CD14-positive monocyte (primary cell): ENCODE results near the gene CLRN3. TPM values are rescaled to one million over a fixed set of nuclear protein-coding genes. Genes with fewer than 3 reads are reported as not detected.
A peak's percentile ranks its signal among the peaks of the same experiment; 100 is the strongest.

Experiments used
- DNase-seq, 3 donors: peaks; one replicate each; pipeline ENCODE4 v3.0.0-alpha.2; 2011 to 2022
- H2AFZ ChIP-seq: 2 replicates; pipeline ENCODE4 v1.6.0; 2012; ENCODE audit warnings: mild to moderate bottlenecking, low read depth, low read length, inconsistent platforms; ENCODE audit not compliant: insufficient read depth, poor library complexity, severe bottlenecking
- H3K27ac ChIP-seq, 2 donors: 1 replicate in 1 of 2; 2 replicates in 1 of 2; pipeline ENCODE4 v1.5.1; 2012 to 2013; ENCODE audit warnings: low read length in 2 of 2, control low read depth in 1 of 2, inconsistent platforms in 1 of 2, low read depth in 1 of 2, mild to moderate bottlenecking in 1 of 2
- H3K27me3 ChIP-seq, 2 donors: one replicate each; pipeline versions ENCODE4 v1.6.0 to v1.6.1; 2011 to 2013; ENCODE audit warnings: low read length in 2 of 2; ENCODE audit not compliant: control insufficient read depth in 2 of 2, insufficient read depth in 2 of 2
- H3K36me3 ChIP-seq, 2 donors: replicated peaks in 1 of 2; 1 replicate in 1 of 2; 2 replicates in 1 of 2; pipeline versions ENCODE4 v1.5.1 to v1.6.1; 2012 to 2013; ENCODE audit warnings: low read length in 2 of 2, control low read depth in 1 of 2, inconsistent platforms in 1 of 2, mild to moderate bottlenecking in 1 of 2; ENCODE audit not compliant: insufficient read depth in 2 of 2, control insufficient read depth in 1 of 2
- H3K4me1 ChIP-seq, 2 donors: 1 replicate in 1 of 2; 2 replicates in 1 of 2; pipeline versions ENCODE4 v1.5.1 to v1.6.1; 2012 to 2013; ENCODE audit warnings: low read length in 2 of 2, control low read depth in 1 of 2, inconsistent platforms in 1 of 2, mild to moderate bottlenecking in 1 of 2, moderate library complexity in 1 of 2; ENCODE audit not compliant: insufficient read depth in 2 of 2, control insufficient read depth in 1 of 2
- H3K4me2 ChIP-seq: replicated peaks from 2 replicates; pipeline ENCODE3; 2012; ENCODE audit warnings: low read length, moderate library complexity, mild to moderate bottlenecking; ENCODE audit not compliant: poor library complexity, severe bottlenecking; ENCODE audit errors: extremely low read depth
- H3K4me3 ChIP-seq, 3 experiments: fragments of 200-600 bp in 1 of 3; sonication (generic) in 1 of 3; replicated peaks in 1 of 3; 1 replicate in 2 of 3; 2 replicates in 1 of 3; pipeline ENCODE4 v1.5.1; 2011 to 2013; ENCODE audit warnings: low read length in 3 of 3, mild to moderate bottlenecking in 3 of 3, control low read depth in 2 of 3, low read depth in 2 of 3, inconsistent platforms in 1 of 3, moderate library complexity in 1 of 3
- H3K79me2 ChIP-seq: 2 replicates; pipeline ENCODE4 v1.6.0; 2012; ENCODE audit warnings: mild to moderate bottlenecking, control low read depth, inconsistent platforms, low read length, moderate library complexity; ENCODE audit not compliant: insufficient read depth
- H3K9ac ChIP-seq: 2 replicates; pipeline ENCODE4 v1.6.0; 2017; ENCODE audit warnings: low read length, mild to moderate bottlenecking; ENCODE audit not compliant: insufficient read depth, poor library complexity, severe bottlenecking
- H3K9me3 ChIP-seq, 2 donors: replicated peaks in 1 of 2; 1 replicate in 1 of 2; 2 replicates in 1 of 2; pipeline versions ENCODE4 v1.5.1 to v1.6.1; 2012 to 2013; ENCODE audit warnings: low read length in 2 of 2, control low read depth in 1 of 2; ENCODE audit not compliant: control insufficient read depth in 1 of 2, insufficient read depth in 1 of 2
- H4K20me1 ChIP-seq: 2 replicates; pipeline ENCODE4 v1.6.0; 2012; ENCODE audit warnings: mild to moderate bottlenecking, low read length, control low read depth, moderate library complexity; ENCODE audit not compliant: insufficient read depth
- H3K27ac Mint-ChIP-seq, 7 donors: one replicate each; pipeline ENCODE4 v1.8.0; 2020; ENCODE audit warnings: mild to moderate bottlenecking in 7 of 7, mixed read lengths in 7 of 7, moderate library complexity in 6 of 7, inconsistent platforms in 2 of 7
- H3K27me3 Mint-ChIP-seq, 3 donors: one replicate each; pipeline ENCODE4 v1.8.0; 2021 to 2022; ENCODE audit warnings: low read depth in 3 of 3, mild to moderate bottlenecking in 3 of 3, mixed read lengths in 3 of 3, moderate library complexity in 3 of 3, inconsistent platforms in 1 of 3
- H3K36me3 Mint-ChIP-seq, 2 donors: one replicate each; pipeline ENCODE4 v1.8.0; 2020; ENCODE audit warnings: mixed read lengths in 2 of 2, inconsistent platforms in 1 of 2, mild to moderate bottlenecking in 1 of 2
- H3K4me1 Mint-ChIP-seq: one replicate; pipeline ENCODE4 v1.8.0; 2020; ENCODE audit warnings: mild to moderate bottlenecking, mixed read lengths
- H3K4me3 Mint-ChIP-seq, 2 donors: one replicate each; pipeline ENCODE4 v1.8.0; 2020; ENCODE audit warnings: mild to moderate bottlenecking in 2 of 2, mixed read lengths in 2 of 2, moderate library complexity in 1 of 2
- H3K9me3 Mint-ChIP-seq, 7 donors: one replicate each; pipeline ENCODE4 v1.8.0; 2020 to 2022; ENCODE audit warnings: mixed read lengths in 7 of 7, mild to moderate bottlenecking in 6 of 7, moderate library complexity in 6 of 7, inconsistent platforms in 2 of 7
- CTCF ChIP-seq: fragments of 200-600 bp; IDR thresholded peaks from one replicate; pipeline ENCODE4 v1.8.0; 2022; ENCODE audit warnings: antibody characterized with exemption, mild to moderate bottlenecking
- WGBS: methylation state at CpG from one replicate; pipeline ENCODE4 v1.1.5; 2013; ENCODE audit warnings: missing lambda C conversion rate; ENCODE audit not compliant: insufficient coverage; 5-methylcytosine and 5-hydroxymethylcytosine counted together
- intact Hi-C, 2 donors: fragments of 100-400 bp; cut with micrococcal nuclease; formaldehyde crosslinking; loops; one replicate each; pipeline versions ENCODE4 v1.15.0 to v1.15.1; 2023
- polyA plus RNA-seq, 3 donors: library from polyadenylated mRNA; depleted of rRNA in 1 of 3; unstranded in 2 of 3; stranded (reverse) in 1 of 3; fragments of 300-500 nt in 2 of 3; fragments of >200 nt in 1 of 3; fragmentation: Illumina TruSeq in 2 of 3; gene quantifications; 1 replicate in 2 of 3; 2 replicates in 1 of 3; pipeline ENCODE4 v1.2.3, GENCODE V29; 2012 to 2021

The CLRN3 gene
- polyA plus RNA-seq, 3 donors: 0.16 TPM; not detected in 2

GRCh38 chr10:127872011-127872761, 20.6 kb downstream of the CLRN3 start:
- no peak for TF ChIP-seq CTCF
- Mint-ChIP-seq H3K4me3 (no peak overlapping the region), H3K36me3 (no peaks in the 10 kb centered on the region), H3K27ac (no peak overlapping the region), H3K9me3 (peaks cover 8 to 21% (median 12%) of the 10 kb centered on the region in 7 donors), H3K4me1 (peaks cover 35% of the 10 kb centered on the region), H3K27me3 (peaks cover 3 to 8% (median 7%) of the 10 kb centered on the region in 3 donors)
- Histone ChIP-seq H3K36me3 (no peaks in the 10 kb centered on the region), H3K9ac (no peak overlapping the region), H3K4me2 (no peak overlapping the region), H3K27me3 (no peaks in the 10 kb centered on the region), H3K27ac (no peak overlapping the region), H2AFZ (no peak overlapping the region), H3K9me3 (peaks cover 0 to 9% of the 10 kb centered on the region in 2 donors), H3K79me2 (no peaks in the 10 kb centered on the region), H3K4me1 (peaks cover 11 to 12% of the 10 kb centered on the region in 2 donors), H4K20me1 (no peaks in the 10 kb centered on the region), H3K4me3 (no peak overlapping the region)
- 97% methylated on average over 17 of the region's 23 CpGs for WGBS
- intact Hi-C loops: no loop called here
- no peak for DNase-seq

- no peaks in the 10 kb centered on the region for H3K36me3 ChIP-seq
- no peaks in the 10 kb centered on the region for H3K27me3 ChIP-seq
- peak in 1 of 3 donors; percentile 16 for DNase-seq
- TF ChIP-seq CTCF: no peak
- H4K20me1 ChIP-seq: no peaks in the 10 kb centered on the region
- H3K9ac ChIP-seq: no peak overlapping the region
- no peaks in the 10 kb centered on the region for H3K79me2 ChIP-seq
- 78% methylated on average over 7 of the region's 7 CpGs for WGBS
- no peak overlapping the region for H2AFZ ChIP-seq
- no peak overlapping the region for H3K27ac ChIP-seq
- Mint-ChIP-seq H3K4me1 (peaks cover 30% of the 10 kb centered on the region), H3K27ac (peak overlapping the region in 1 of 7 donors; percentile 3), H3K9me3 (peaks cover 8 to 21% (median 12%) of the 10 kb centered on the region in 7 donors), H3K36me3 (no peaks in the 10 kb centered on the region), H3K27me3 (peaks cover 3 to 7% (median 7%) of the 10 kb centered on the region in 3 donors), H3K4me3 (no peak overlapping the region)
- no peak overlapping the region for H3K4me3 ChIP-seq
- H3K4me2 ChIP-seq: no peak overlapping the region
- peaks cover 5 to 6% of the 10 kb centered on the region in 2 donors for H3K4me1 ChIP-seq
- intact Hi-C loops: no loop called here
- H3K9me3 ChIP-seq: peaks cover 0 to 9% of the 10 kb centered on the region in 2 donors
These were observed 21.1 kb downstream of the CLRN3 start for GRCh38 chr10:127871631-127872010.
